ENCODE measurements around the gene TWIST2.

GRCh38 chr2:238852206-238852869 is 4.5 kb downstream of the TWIST2 start:
- no peak for TF ChIP-seq CTCF (IDR thresholded peaks at IDR 0.05)
- no peak for TF ChIP-seq POLR2A (IDR thresholded peaks at IDR 0.05)
